Fibroblast of skin of back (primary cell): ENCODE measurements around the gene FHL5. TPM values are rescaled to one million over a fixed set of nuclear protein-coding genes. Genes with fewer than 3 reads are reported as not detected.
A peak's percentile ranks its signal among the peaks of the same experiment; 100 is the strongest.
"Not testable (repeated sequence)": the region's sequence is repeated elsewhere in the genome, so short reads cannot be mapped to it uniquely, and the experiment has no call there.

Experiments
- DNase-seq: peaks from one replicate; pipeline ENCODE4 v3.0.0-alpha.2; 2013
- polyA plus RNA-seq, 2 experiments: library from polyadenylated mRNA; unstranded; fragments of 120-200 nt; gene quantifications; one replicate each; pipeline ENCODE4 v1.2.1, GENCODE V29; 2013; ENCODE audit not compliant: insufficient read length in 2 of 2

Gene FHL5
- not detected for polyA plus RNA-seq (2013, experiment 1 of 2; ENCODE audit: insufficient read length)
- polyA plus RNA-seq (2013, experiment 2 of 2; ENCODE audit: insufficient read length) = not detected

- no peak for DNase-seq
These were observed at the start of gene FHL5 for GRCh38 chr6:96562886-96563285. Gene FHL5, plus strand, starts transcription at chr6:96563128. Its CDS starts 40,486 bp downstream, at chr6:96603614.

- peak; percentile 39 for DNase-seq
These were observed 42.5 kb upstream of the FHL5 start for GRCh38 chr6:96520171-96521115.

GRCh38 chr6:96521306-96521643 lies 41.7 kb upstream of the FHL5 start:
- no peak for DNase-seq

- DNase-seq = peak; percentile 94
These were observed 41.1 kb upstream of the FHL5 start, which contains the start of gene UFL1 for GRCh38 chr6:96521644-96522464. Gene UFL1, plus strand, starts transcription at chr6:96521806. Its CDS starts 68 bp downstream, at chr6:96521874.

- DNase-seq = peak; percentile 6
These were observed 40.4 kb upstream of the FHL5 start for GRCh38 chr6:96522465-96523009.

GRCh38 chr6:96528193-96528592 lies 34.7 kb upstream of the FHL5 start:
- DNase-seq = no peak

- no peak for DNase-seq
These were observed 30.5 kb upstream of the FHL5 start for GRCh38 chr6:96532399-96532798.

GRCh38 chr6:96537726-96538125 lies 25.2 kb upstream of the FHL5 start:
- DNase-seq = no peak

GRCh38 chr6:96542702-96543101 lies 20.2 kb upstream of the FHL5 start:
- peak; percentile 9 for DNase-seq

- no peak for DNase-seq
These were observed 17.0 kb upstream of the FHL5 start for GRCh38 chr6:96545882-96546281.

- no peak for DNase-seq
These were observed 15.3 kb upstream of the FHL5 start for GRCh38 chr6:96547654-96548053.

- no peak for DNase-seq
These were observed 8.4 kb upstream of the FHL5 start for GRCh38 chr6:96554558-96554957.

GRCh38 chr6:96559740-96560139 lies 3.2 kb upstream of the FHL5 start:
- DNase-seq = not testable (repeated sequence)

GRCh38 chr6:96563853-96564252 lies 925 bp downstream of the FHL5 start:
- no peak for DNase-seq

GRCh38 chr6:96570053-96570452 lies 7.1 kb downstream of the FHL5 start:
- no peak for DNase-seq

GRCh38 chr6:96571551-96571950 lies 8.6 kb downstream of the FHL5 start:
- DNase-seq = no peak

GRCh38 chr6:96575359-96575758 lies 12.4 kb downstream of the FHL5 start:
- no peak for DNase-seq

GRCh38 chr6:96576221-96576620 lies 13.3 kb downstream of the FHL5 start:
- DNase-seq = no peak

GRCh38 chr6:96582021-96582420 lies 19.1 kb downstream of the FHL5 start:
- DNase-seq = no peak

- no peak for DNase-seq
These were observed 19.5 kb downstream of the FHL5 start for GRCh38 chr6:96582436-96582835.

GRCh38 chr6:96604420-96604819 lies 41.5 kb downstream of the FHL5 start:
- DNase-seq = no peak

- DNase-seq = no peak
These were observed 45.1 kb downstream of the FHL5 start for GRCh38 chr6:96608074-96608473.

GRCh38 chr6:96610019-96610418 lies 47.1 kb downstream of the FHL5 start:
- DNase-seq = no peak
